Heart right ventricle (tissue), 16 donors: ENCODE data around the gene CYFIP1. TPM values are rescaled to one million over a fixed set of nuclear protein-coding genes. Genes with fewer than 3 reads are reported as not detected.

Source experiments
- ATAC-seq, 8 donors: fragments of 200-7000 bp; cut with Tn5 transposase; one replicate each; pipeline ENCODE4 v1.9.1; 2020; ENCODE audit warnings: mild to moderate bottlenecking in 8 of 8, moderate library complexity in 8 of 8, moderate number of reproducible peaks in 1 of 8
- DNase-seq, 2 donors: peaks; one replicate each; pipeline ENCODE4 v3.0.0-alpha.2; 2020
- H3K27ac ChIP-seq, 10 donors: fragments of 200-600 bp; sonication (generic) in 2 of 10; one replicate each; pipeline versions ENCODE4 v1.5.0 to v1.8.0; 2020 to 2022; ENCODE audit warnings: mild to moderate bottlenecking in 3 of 10
- H3K27me3 ChIP-seq, 7 donors: fragments of 200-600 bp; one replicate each; pipeline ENCODE4 v1.8.0; 2021 to 2022; ENCODE audit warnings: mild to moderate bottlenecking in 2 of 7
- H3K36me3 ChIP-seq, 9 donors: fragments of 200-600 bp; sonication (generic) in 1 of 9; one replicate each; pipeline versions ENCODE4 v1.5.0 to v1.8.0; 2020 to 2022; ENCODE audit warnings: mild to moderate bottlenecking in 2 of 9
- H3K4me1 ChIP-seq, 9 donors: fragments of 200-600 bp; sonication (generic) in 1 of 9; one replicate each; pipeline versions ENCODE4 v1.5.0 to v1.8.0; 2020 to 2022; ENCODE audit warnings: mild to moderate bottlenecking in 4 of 9
- H3K4me3 ChIP-seq, 10 donors: fragments of 200-600 bp; sonication (generic) in 2 of 10; one replicate each; pipeline versions ENCODE4 v1.5.0 to v1.8.0; 2020 to 2022; ENCODE audit warnings: mild to moderate bottlenecking in 7 of 10, moderate library complexity in 2 of 10
- H3K9me3 ChIP-seq, 11 donors: fragments of 200-600 bp in 10 of 11; sonication (generic) in 2 of 11; one replicate each; pipeline versions ENCODE4 v1.5.0 to v1.8.0; 2013 to 2022; ENCODE audit warnings: mild to moderate bottlenecking in 2 of 11, control low read depth in 1 of 11, moderate library complexity in 1 of 11
- WGBS, 2 donors: extraction: QIAGEN DNeasy Blood & Tissue Kit; methylation state at CpG; one replicate each; pipeline ENCODE4 v1.1.7; 2013; ENCODE audit warnings: inconsistent platforms in 1 of 2; 5-methylcytosine and 5-hydroxymethylcytosine counted together
- intact Hi-C, 10 donors: fragments of 100-400 bp; cut with DNase I; formaldehyde crosslinking; loops; one replicate each; pipeline versions ENCODE4 v1.11.1 to v1.14.2; 2022
- polyA plus RNA-seq, 2 donors: library from polyadenylated mRNA; stranded (reverse); fragments of 200-250 nt; gene quantifications; one replicate each; pipeline ENCODE4 v1.2.3, GENCODE V29; 2013
- total RNA-seq, 10 donors: library from RNA; stranded (reverse); fragmentation: NEBNext Ultra II Directional in 3 of 10; extraction: Animal tissue kit (Norgen Biotek cat#: 25700) in 3 of 10; gene quantifications; one replicate each; pipeline versions ENCODE4 v1.2.1 to v1.2.4, GENCODE V29; 2021 to 2023
- TF ChIP-seq, protein P1 (sequence below), 9 donors: fragments of 200-600 bp; sonication (generic) in 2 of 9; IDR thresholded peaks; one replicate each; pipeline versions ENCODE4 v1.5.0 to v1.8.0; 2021 to 2022; ENCODE audit warnings: antibody characterized with exemption in 9 of 9, mild to moderate bottlenecking in 5 of 9, moderate library complexity in 1 of 9
- donor health status: Arrhythmogenic right ventricular cardiomyopathy.
- donor health status: ischemic (EF 13 %, LVEDD 7.1; RV severe dilation, severe dysfunction).
- donor health status: healthy with polysubstance abuse.
- donor health status: DM: no; HTN: yes; CAD: no.
- donor health status: DM: no; HTN: no; CAD: no.
- donor health status: ischemic (EF 25% LVEDD 6.9; RV normal size, moderate dysfunction).
- donor health status: ischemic (EF 25% LVEDD 5.7; RV mildly dilated, moderate dysfunction).
- donor health status: healthy.
- donor health status: DM: yes; HTN: yes; CAD: no.
- donor health status: Ischemic cardiomyopathy.
- donor health status: ischemic (EF 35%, LVEDD 5.7; RV mildly dilated, moderate dysfunction).
- donor health status: nonischemic (EF 11% LVEDD 7.7; RV severe dilation, severe dysfunction).
- donor health status: DM: yes; HTN: yes; CAD: no.
- donor health status: PGD.
- donor health status: ischemic (EF 29% LVEDD 5.4; RV normal size, mild dysfunction).
- donor health status: nonischemic (EF 23%, LVEDD 6.1; RV moderate dilation, normal function).

The CYFIP1 gene
- total and polyA plus RNA-seq, 12 donors, result 12.4 to 56.6 (median 27.1) TPM

DNA sequence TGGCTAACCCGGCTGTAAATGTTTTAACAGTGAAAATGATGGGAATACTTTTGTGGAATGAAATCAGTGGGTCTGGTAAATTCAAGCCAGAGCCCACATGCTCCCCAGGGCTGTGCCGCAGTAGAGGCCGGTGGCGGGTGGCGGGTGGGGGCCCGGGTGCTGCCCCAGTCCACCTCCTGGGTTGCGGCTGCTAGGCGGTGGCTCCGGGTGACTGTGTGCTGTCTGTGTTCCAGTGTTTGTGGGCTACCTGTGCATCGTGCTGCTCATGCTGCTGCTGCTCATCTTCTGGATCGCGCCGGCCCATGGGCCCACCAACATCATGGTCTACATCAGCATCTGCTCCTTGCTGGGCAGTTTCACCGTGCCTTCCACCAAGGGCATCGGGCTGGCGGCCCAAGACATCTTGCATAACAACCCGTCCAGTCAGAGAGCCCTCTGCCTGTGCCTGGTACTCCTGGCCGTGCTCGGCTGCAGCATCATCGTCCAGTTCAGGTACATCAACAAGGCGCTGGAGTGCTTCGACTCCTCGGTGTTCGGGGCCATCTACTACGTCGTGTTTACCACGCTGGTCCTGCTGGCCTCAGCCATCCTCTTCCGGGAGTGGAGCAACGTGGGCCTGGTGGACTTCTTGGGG is 156.6 kb downstream of the CYFIP1 start:
- ATAC-seq (no peak), DNase-seq (no peak)
- intact Hi-C loops, result no loop called here
- Histone ChIP-seq H3K9me3 (no peaks in the 10 kb centered on the region), H3K4me3 (no peak overlapping the region), H3K27me3 (no peaks in the 10 kb centered on the region), H3K36me3 (peaks cover 0 to 91% (median 19%) of the 10 kb centered on the region in 9 donors), H3K4me1 (no peaks in the 10 kb centered on the region), H3K27ac (no peak overlapping the region)
- TF ChIP-seq, protein P1, sequence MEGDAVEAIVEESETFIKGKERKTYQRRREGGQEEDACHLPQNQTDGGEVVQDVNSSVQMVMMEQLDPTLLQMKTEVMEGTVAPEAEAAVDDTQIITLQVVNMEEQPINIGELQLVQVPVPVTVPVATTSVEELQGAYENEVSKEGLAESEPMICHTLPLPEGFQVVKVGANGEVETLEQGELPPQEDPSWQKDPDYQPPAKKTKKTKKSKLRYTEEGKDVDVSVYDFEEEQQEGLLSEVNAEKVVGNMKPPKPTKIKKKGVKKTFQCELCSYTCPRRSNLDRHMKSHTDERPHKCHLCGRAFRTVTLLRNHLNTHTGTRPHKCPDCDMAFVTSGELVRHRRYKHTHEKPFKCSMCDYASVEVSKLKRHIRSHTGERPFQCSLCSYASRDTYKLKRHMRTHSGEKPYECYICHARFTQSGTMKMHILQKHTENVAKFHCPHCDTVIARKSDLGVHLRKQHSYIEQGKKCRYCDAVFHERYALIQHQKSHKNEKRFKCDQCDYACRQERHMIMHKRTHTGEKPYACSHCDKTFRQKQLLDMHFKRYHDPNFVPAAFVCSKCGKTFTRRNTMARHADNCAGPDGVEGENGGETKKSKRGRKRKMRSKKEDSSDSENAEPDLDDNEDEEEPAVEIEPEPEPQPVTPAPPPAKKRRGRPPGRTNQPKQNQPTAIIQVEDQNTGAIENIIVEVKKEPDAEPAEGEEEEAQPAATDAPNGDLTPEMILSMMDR (IDR thresholded peaks at IDR 0.05), result no peak
- 94% methylated on average over 29 of the region's 29 CpGs for WGBS, 2 donors

DNA sequence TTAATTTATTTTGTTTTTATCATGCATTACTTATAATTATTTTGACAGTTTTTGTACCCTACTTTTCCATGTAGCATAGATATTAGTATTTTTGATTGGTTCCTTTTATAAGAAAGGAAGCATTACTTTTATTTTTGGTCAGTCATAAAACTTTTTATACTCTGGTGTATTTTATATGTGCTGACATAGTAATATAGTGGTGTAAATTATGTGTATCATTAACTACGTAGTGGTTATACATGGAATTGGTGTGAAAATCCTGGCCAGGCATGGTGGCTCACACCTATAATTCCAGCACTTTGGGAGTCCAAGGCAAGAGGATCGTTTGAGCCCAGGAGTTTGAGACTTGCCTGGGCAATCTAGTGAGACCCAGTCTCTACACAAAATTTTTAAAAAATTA is 160.5 kb downstream of the CYFIP1 start:
- intact Hi-C loops, result no loop called here
- DNase-seq (no peak), ATAC-seq (no peak)
- WGBS, 2 donors, result 90 to 93% methylated on average over 2 of the region's 2 CpGs
- Histone ChIP-seq H3K4me1 (no peaks in the 10 kb centered on the region), H3K9me3 (no peaks in the 10 kb centered on the region), H3K27me3 (no peaks in the 10 kb centered on the region), H3K4me3 (no peak overlapping the region), H3K36me3 (peaks cover 0 to 61% (median 9%) of the 10 kb centered on the region in 9 donors), H3K27ac (no peak overlapping the region)
- TF ChIP-seq, protein P1 (IDR thresholded peaks at IDR 0.05), result no peak

Other genes starting within 250 kb of the CYFIP1 start
- 1 to 10 TPM; 3.9 to 7.7 (median 5.6) TPM for gene NIPA1, start 193.7 kb downstream of the CYFIP1 start, total RNA-seq
- 1 to 10 TPM; 3.6 to 4.5 TPM for gene NIPA1, start 193.7 kb downstream of the CYFIP1 start, polyA plus RNA-seq
- 10 to 100 TPM; 16.3 to 30.3 (median 19.3) TPM for gene NIPA2, start 141.7 kb downstream of the CYFIP1 start, total RNA-seq
- 10 to 100 TPM in 1 of 2 donors, 1 to 10 TPM in 1; 4.7 to 24.6 TPM for gene NIPA2, start 141.7 kb downstream of the CYFIP1 start, polyA plus RNA-seq
- gene TUBGCP5, start 59.2 kb upstream of the CYFIP1 start, total RNA-seq, result 10 to 100 TPM; 10.7 to 17.3 (median 13.6) TPM
- gene TUBGCP5, start 59.2 kb upstream of the CYFIP1 start, polyA plus RNA-seq, result 1 to 10 TPM; 3.8 to 5.2 TPM
- gene GOLGA6L1, start 156.5 kb upstream of the CYFIP1 start, total RNA-seq, result not detected
- not detected for gene GOLGA6L1, start 156.5 kb upstream of the CYFIP1 start, polyA plus RNA-seq